Inflammatory macrophage treated with lipopolysaccharide for 4 hours (primary cell): ENCODE measurements around the gene BICRA.
A peak's percentile ranks its signal among the peaks of the same experiment; 100 is the strongest.
"Not testable (repeated sequence)": the region's sequence is repeated elsewhere in the genome, so short reads cannot be mapped to it uniquely, and the experiment has no call there.

ENCODE experiments used
- DNase-seq: peaks from one replicate; pipeline ENCODE4 v3.0.0-alpha.2; 2020

The BICRA gene

GRCh38 chr19:47663911-47664771 is 55.2 kb downstream of the BICRA start:
- peak; percentile 88 for DNase-seq

- not testable (repeated sequence) for DNase-seq
These were observed 59.6 kb downstream of the BICRA start for GRCh38 chr19:47668556-47668955.

GRCh38 chr19:47670736-47671135 is 61.8 kb downstream of the BICRA start:
- DNase-seq, result no peak

GRCh38 chr19:47671499-47671898 is 62.6 kb downstream of the BICRA start:
- no peak for DNase-seq

GRCh38 chr19:47673426-47673825 is 64.5 kb downstream of the BICRA start:
- DNase-seq, result no peak

GRCh38 chr19:47674548-47674947 is 65.6 kb downstream of the BICRA start:
- DNase-seq, result no peak

- DNase-seq, result no peak
These were observed 66.3 kb downstream of the BICRA start for GRCh38 chr19:47675271-47675670.

- DNase-seq, result no peak
These were observed 66.9 kb downstream of the BICRA start for GRCh38 chr19:47675859-47676258.

- no peak for DNase-seq
These were observed 67.9 kb downstream of the BICRA start for GRCh38 chr19:47676811-47677210.

- no peak for DNase-seq
These were observed 70.4 kb downstream of the BICRA start for GRCh38 chr19:47679251-47679900.

GRCh38 chr19:47679922-47680857 is 71.3 kb downstream of the BICRA start:
- DNase-seq, result no peak

- DNase-seq, result no peak
These were observed 72.0 kb downstream of the BICRA start for GRCh38 chr19:47680858-47681332.

GRCh38 chr19:47681388-47681787 is 72.5 kb downstream of the BICRA start:
- DNase-seq, result no peak

GRCh38 chr19:47681936-47682335 is 73.0 kb downstream of the BICRA start:
- DNase-seq, result no peak

- no peak for DNase-seq
These were observed 74.0 kb downstream of the BICRA start for GRCh38 chr19:47682939-47683338.

GRCh38 chr19:47686679-47687450 is 77.9 kb downstream of the BICRA start:
- no peak for DNase-seq

- no peak for DNase-seq
These were observed 79.0 kb downstream of the BICRA start for GRCh38 chr19:47687906-47688305.

GRCh38 chr19:47691090-47691489 is 82.2 kb downstream of the BICRA start:
- no peak for DNase-seq

GRCh38 chr19:47691782-47692181 is 82.8 kb downstream of the BICRA start:
- DNase-seq, result no peak

- DNase-seq, result no peak
These were observed 84.6 kb downstream of the BICRA start for GRCh38 chr19:47693489-47693888.

- no peak for DNase-seq
These were observed 85.0 kb downstream of the BICRA start for GRCh38 chr19:47693903-47694302.
